HEK293 (cell line): Measurements from ENCODE around the gene JPH3.

ENCODE experiments used
- CTCF ChIP-seq: fragments of 450-650 bp; formaldehyde crosslinking; IDR thresholded peaks from 2 replicates; pipeline ENCODE4 v1.5.1; 2016; ENCODE audit warnings: missing biosample characterization, missing genetic modification characterization
- ZBTB17 ChIP-seq: fragments of 450-650 bp; formaldehyde crosslinking; IDR thresholded peaks from 2 replicates; pipeline ENCODE4 v1.5.1; 2016; ENCODE audit warnings: missing biosample characterization, missing genetic modification characterization
- ZNF16 ChIP-seq: fragments of 450-650 bp; formaldehyde crosslinking; IDR thresholded peaks from 2 replicates; pipeline ENCODE4 v1.5.1; 2016; ENCODE audit warnings: low read depth, missing biosample characterization, missing genetic modification characterization

- TF ChIP-seq CTCF (no peak), ZNF16 (no peak), ZBTB17 (tag by site-specific recombination) (no peak)
Measured at GRCh38 chr16:87684106-87684677, 81.9 kb downstream of the JPH3 start.
